DLD1 (cell line): ENCODE data around the gene ZNF283.
"Not testable (repeated sequence)": the region's sequence is repeated elsewhere in the genome, so short reads cannot be mapped to it uniquely, and the experiment has no call there.

Experiments
- in situ Hi-C: cut with HindIII; loops from 2 replicates; pipeline ENCODE4 v1.10.0; 2017; ENCODE audit warnings: low sequenced_read_pairs

ZNF283 gene

DNA sequence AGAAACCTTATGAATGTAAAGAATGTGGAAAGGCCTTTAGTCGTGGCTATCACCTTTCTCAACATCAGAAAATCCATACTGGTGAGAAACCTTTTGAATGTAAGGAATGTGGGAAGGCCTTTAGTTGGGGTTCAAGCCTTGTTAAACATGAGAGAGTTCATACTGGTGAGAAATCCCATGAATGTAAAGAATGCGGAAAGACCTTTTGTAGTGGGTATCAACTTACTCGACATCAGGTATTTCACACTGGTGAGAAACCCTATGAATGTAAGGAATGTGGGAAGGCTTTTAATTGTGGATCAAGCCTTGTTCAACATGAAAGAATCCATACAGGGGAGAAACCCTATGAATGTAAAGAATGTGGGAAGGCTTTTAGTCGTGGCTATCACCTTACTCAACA is 20.8 kb downstream of the ZNF283 start:
- in situ Hi-C loops: no loop called here

DNA sequence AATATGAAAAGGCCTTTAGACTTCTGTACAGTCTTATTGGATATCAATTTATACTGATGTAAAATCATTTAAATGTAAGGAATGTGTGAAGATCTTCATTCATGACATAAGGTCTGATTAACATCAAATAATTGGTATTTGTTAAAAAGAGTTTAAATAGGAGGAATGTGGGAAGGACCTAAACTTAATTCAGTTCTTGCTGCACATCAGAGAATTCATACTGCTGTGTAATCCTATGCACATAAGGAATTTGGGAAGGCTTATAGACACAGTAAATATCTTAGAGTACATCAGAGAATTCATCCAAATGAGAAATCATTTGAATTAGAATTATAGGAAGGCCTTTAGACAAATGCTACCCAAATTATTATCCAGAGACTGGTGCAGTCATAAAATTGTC is 21.7 kb downstream of the ZNF283 start:
- in situ Hi-C loops: no loop called here

DNA sequence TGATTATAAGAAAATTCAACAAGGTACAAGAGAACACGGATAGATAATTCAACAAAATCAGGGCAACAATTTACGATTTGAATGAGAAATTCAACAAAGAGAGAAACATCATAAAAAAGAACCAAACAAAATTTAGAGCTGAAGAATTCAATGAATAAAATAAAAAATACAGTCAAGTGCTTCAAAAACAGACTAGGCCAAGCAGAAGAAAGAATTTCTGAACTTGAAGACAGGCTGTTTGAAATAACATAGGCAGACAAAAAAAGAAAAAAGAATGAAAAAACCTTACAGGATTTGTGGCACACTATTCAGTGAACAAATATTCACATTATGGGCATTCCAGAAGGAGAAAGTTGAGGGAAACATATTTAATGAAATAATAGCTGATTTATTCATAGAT is 31.1 kb downstream of the ZNF283 start:
- in situ Hi-C loops: no loop called here

DNA sequence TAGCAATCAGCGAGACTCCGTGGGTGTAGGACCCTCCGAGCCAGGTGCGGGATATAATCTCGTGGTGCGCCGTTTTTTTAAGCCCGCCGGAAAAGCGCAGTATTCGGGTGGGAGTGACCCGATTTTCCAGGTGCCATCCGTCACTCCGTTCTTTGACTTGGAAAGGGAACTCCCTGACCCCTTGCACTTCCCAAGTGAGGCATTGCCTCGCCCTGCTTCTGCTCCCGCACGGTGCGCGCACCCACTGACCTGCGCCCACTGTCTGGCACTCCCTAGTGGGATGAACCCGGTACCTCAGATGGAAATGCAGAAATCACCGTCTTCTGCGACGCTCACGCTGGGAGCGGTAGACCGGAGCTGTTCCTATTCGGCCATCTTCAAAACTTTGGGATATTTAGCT is 39.8 kb downstream of the ZNF283 start:
- in situ Hi-C loops: not testable (repeated sequence)

DNA sequence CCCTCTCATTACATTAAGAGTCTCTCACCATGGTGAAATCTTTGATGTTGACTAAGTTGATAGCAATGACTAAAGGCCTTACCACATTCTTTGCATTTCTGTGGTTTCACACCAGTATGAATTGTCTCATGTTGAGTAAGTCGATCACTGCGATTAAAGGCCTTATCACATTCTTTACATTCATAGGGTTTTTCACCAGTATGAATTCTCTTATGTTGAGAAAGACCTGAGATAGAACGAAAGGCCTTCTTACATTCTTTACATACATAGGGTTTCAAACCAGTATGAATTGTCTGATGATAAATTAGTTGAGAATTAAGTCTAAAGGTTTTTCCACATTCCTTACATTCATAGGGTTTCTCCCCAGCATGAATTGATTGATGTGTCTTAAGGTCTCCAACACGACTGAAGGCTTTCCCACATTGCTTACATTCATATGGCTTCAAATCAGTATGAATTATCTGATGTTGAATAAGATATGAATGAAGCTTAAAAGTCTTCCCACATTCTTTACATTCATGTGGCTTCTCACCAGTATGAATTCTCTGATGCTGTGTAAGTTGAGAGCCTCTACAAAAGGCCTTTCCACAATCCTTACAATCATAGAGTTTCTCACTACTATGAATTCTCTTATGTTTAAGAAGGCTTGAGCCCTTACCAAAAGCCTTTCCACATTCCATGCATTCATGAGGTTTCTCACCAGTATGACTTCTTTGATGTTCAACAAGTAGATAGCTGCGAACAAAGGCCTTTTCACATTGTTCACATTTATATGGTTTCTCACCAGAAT is 45.6 kb downstream of the ZNF283 start:
- in situ Hi-C loops: no loop called here

DNA sequence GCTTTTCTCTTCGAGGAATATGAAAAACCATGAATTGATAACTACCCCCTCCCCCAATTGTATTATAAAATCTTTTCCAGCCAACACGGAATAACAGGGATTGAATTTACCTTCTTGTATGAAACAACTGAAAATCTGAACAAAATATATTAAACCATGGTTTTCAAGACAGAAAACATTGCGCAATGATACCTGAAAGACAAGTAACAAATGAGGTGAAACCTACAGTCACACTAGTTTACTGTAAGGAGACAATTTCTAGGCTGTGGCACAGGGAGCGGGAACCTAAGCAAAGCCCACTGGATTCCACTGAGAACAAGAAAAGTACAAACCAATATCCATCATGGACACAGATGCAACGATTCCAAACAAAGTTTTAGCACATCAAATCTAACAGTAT is 53.4 kb downstream of the ZNF283 start:
- in situ Hi-C loops: no loop called here

DNA sequence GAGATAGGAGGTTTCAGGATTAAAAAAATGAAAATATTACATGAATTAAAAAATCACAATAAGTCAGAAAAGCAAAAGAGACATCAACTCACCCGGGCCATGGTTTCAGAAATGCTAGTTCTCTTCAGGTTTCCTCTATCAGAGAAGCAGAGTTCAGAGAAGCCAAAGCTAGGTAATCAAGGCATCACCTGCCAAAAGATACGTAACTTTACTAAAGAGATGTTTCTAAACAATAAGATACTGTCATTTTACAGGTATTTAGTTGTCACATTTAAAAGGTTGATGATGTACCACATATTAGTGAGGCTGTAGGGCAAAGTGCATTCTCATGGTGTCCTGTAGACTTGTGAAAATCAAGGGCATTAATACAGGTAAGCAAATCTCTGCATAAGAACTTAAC is 56.7 kb downstream of the ZNF283 start, which contains the start of gene ZNF404:
Gene ZNF404, minus strand, starts transcription at position 101 of the 400 bp plus-strand sequence.
- in situ Hi-C loops: no loop called here

DNA sequence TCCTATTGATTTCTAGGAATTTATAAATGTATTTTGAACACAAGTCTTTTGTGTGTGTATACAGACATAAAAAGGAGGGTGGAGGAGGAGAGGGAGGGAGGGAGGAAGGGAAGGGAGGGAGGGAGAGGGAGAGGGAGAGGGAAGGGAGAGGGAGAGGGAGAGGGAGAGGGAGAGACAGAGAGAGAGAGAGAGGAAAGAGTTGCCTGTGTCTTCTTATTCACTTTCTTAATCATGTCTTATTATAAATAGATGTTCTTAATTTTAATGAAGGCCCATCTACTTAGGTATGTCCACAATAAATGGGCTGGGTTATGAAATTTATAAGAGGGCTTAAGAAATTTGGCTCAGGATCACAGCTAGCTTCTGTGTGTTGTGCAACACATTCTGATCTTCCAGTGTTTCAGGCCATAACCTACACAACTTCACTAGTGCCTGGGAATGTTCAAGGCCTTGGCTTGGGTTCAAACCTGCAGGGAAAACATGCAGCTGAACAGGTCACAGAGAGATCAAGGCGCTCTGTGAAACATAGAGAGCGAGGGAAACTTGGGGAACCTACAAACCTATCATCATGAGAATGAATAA is 68.7 kb downstream of the ZNF283 start:
- in situ Hi-C loops: no loop called here
